ENCODE results near the gene CCDC97.

GRCh38 chr19:41318696-41319499 lies 8.9 kb downstream of the CCDC97 start:
- TF ChIP-seq, protein P1, sequence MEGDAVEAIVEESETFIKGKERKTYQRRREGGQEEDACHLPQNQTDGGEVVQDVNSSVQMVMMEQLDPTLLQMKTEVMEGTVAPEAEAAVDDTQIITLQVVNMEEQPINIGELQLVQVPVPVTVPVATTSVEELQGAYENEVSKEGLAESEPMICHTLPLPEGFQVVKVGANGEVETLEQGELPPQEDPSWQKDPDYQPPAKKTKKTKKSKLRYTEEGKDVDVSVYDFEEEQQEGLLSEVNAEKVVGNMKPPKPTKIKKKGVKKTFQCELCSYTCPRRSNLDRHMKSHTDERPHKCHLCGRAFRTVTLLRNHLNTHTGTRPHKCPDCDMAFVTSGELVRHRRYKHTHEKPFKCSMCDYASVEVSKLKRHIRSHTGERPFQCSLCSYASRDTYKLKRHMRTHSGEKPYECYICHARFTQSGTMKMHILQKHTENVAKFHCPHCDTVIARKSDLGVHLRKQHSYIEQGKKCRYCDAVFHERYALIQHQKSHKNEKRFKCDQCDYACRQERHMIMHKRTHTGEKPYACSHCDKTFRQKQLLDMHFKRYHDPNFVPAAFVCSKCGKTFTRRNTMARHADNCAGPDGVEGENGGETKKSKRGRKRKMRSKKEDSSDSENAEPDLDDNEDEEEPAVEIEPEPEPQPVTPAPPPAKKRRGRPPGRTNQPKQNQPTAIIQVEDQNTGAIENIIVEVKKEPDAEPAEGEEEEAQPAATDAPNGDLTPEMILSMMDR (IDR thresholded peaks at IDR 0.05; ENCODE audit: poor library complexity, severe bottlenecking): no peak
- no peak for TF ChIP-seq SMC3 (conservative IDR thresholded peaks at IDR 0.05; ENCODE audit: poor library complexity)
- no peak for TF ChIP-seq RAD21 (conservative IDR thresholded peaks at IDR 0.05)
- no peak for TF ChIP-seq POLR2AphosphoS5 (IDR thresholded peaks at IDR 0.05)
- no peak for TF ChIP-seq EZH2 (IDR thresholded peaks at IDR 0.05; ENCODE audit: borderline replicate concordance, insufficient read depth, low read length, poor library complexity, severe bottlenecking)
- no peak for TF ChIP-seq EP300 (conservative IDR thresholded peaks at IDR 0.05; ENCODE audit: poor library complexity, severe bottlenecking)
- TF ChIP-seq, protein P2, sequence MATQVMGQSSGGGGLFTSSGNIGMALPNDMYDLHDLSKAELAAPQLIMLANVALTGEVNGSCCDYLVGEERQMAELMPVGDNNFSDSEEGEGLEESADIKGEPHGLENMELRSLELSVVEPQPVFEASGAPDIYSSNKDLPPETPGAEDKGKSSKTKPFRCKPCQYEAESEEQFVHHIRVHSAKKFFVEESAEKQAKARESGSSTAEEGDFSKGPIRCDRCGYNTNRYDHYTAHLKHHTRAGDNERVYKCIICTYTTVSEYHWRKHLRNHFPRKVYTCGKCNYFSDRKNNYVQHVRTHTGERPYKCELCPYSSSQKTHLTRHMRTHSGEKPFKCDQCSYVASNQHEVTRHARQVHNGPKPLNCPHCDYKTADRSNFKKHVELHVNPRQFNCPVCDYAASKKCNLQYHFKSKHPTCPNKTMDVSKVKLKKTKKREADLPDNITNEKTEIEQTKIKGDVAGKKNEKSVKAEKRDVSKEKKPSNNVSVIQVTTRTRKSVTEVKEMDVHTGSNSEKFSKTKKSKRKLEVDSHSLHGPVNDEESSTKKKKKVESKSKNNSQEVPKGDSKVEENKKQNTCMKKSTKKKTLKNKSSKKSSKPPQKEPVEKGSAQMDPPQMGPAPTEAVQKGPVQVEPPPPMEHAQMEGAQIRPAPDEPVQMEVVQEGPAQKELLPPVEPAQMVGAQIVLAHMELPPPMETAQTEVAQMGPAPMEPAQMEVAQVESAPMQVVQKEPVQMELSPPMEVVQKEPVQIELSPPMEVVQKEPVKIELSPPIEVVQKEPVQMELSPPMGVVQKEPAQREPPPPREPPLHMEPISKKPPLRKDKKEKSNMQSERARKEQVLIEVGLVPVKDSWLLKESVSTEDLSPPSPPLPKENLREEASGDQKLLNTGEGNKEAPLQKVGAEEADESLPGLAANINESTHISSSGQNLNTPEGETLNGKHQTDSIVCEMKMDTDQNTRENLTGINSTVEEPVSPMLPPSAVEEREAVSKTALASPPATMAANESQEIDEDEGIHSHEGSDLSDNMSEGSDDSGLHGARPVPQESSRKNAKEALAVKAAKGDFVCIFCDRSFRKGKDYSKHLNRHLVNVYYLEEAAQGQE (IDR thresholded peaks at IDR 0.05; ENCODE audit: borderline replicate concordance): no peak
- TF ChIP-seq MXI1 (conservative IDR thresholded peaks at IDR 0.05; ENCODE audit: poor library complexity, severe bottlenecking): no peak
- TF ChIP-seq TAF1 (IDR thresholded peaks at IDR 0.05; ENCODE audit: low read depth): no peak

All from neural cell (in vitro differentiated cells).